Fibroblast of lung (primary cell): ENCODE data around the gene MIER2.

Experiments used
- EZH2 ChIP-seq: IDR thresholded peaks from 2 replicates; pipeline ENCODE4 v1.5.1; 2012; ENCODE audit warnings: low read length, control low read depth, mild to moderate bottlenecking; ENCODE audit errors: missing control alignments
- TF ChIP-seq, protein P1 (sequence below), 2 donors: IDR thresholded peaks in 1 of 2; conservative IDR thresholded peaks in 1 of 2; 1 replicate in 1 of 2; 2 replicates in 1 of 2; pipeline ENCODE4 v1.5.1; 2011 to 2012; ENCODE audit warnings: low read length in 2 of 2, control low read depth in 1 of 2, inconsistent platforms in 1 of 2, low read depth in 1 of 2, mild to moderate bottlenecking in 1 of 2

DNA sequence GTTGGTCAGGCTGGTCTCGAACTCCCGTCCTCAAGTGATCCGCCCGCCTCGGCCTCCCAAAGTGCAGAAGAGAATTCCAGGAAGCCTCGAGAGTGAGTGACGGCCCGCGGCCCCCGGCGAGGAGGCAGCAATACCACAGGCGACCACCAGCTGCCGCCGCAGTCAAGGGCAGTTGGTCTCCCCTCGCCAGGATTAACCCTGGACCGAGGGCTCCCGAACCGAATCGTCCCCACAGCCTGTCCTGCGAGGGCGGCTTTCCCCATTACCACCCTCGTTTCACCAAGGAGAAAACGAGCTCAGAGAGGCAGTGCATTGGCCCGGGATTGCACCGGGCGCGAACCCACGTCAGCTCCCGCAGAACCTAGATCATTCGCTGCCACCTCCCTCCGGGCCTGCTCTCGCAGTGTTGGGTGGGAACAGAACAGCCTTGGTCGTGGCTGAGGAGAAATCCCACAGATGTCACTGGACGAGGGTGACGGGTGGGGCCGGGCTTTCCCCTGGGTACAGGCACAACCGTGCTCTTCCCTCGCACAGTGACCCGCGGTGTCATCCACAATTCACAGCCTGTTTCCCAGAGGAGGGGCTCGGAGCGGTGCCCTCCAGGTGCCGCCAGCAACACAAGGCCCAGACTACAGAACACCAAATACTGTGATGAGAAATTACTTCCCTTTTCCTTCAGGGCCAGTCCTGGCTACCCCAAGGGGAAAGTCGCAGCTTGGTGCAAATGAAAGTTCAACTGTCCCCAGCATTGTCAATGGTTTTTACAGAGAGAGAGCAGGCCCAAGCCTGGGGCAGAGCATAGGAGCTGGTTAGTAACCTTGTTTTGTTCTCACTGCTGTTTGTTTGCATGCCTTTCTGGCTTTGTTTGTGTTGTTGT is 39.6 kb upstream of the MIER2 start:
- TF ChIP-seq, protein P1, sequence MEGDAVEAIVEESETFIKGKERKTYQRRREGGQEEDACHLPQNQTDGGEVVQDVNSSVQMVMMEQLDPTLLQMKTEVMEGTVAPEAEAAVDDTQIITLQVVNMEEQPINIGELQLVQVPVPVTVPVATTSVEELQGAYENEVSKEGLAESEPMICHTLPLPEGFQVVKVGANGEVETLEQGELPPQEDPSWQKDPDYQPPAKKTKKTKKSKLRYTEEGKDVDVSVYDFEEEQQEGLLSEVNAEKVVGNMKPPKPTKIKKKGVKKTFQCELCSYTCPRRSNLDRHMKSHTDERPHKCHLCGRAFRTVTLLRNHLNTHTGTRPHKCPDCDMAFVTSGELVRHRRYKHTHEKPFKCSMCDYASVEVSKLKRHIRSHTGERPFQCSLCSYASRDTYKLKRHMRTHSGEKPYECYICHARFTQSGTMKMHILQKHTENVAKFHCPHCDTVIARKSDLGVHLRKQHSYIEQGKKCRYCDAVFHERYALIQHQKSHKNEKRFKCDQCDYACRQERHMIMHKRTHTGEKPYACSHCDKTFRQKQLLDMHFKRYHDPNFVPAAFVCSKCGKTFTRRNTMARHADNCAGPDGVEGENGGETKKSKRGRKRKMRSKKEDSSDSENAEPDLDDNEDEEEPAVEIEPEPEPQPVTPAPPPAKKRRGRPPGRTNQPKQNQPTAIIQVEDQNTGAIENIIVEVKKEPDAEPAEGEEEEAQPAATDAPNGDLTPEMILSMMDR (conservative IDR thresholded peaks at IDR 0.05 in 1 of 2, IDR thresholded peaks at IDR 0.05 in 1 of 2; ENCODE audit: low read depth in 1 of 2, low read length in 2 of 2), result peak in 1 of 2 donors; percentile 35
- TF ChIP-seq EZH2, result no peak
